Panc1 (cell line): ENCODE data around the gene C7. TPM values are rescaled to one million over a fixed set of nuclear protein-coding genes. Genes with fewer than 3 reads are reported as not detected.
"Not testable (repeated sequence)": the region's sequence is repeated elsewhere in the genome, so short reads cannot be mapped to it uniquely, and the experiment has no call there.

Source experiments
- ATAC-seq: fragments of 200-7000 bp; cut with Tn5 transposase; 2 replicates; pipeline ENCODE4 v1.9.1; 2020; ENCODE audit warnings: mild to moderate bottlenecking, moderate library complexity
- BruUV-seq: library from RNA; stranded (reverse); fragments of 400-500 nt; replicated peaks from 2 replicates; lab custom pipeline; 2021; lab: Mats Ljungman, UMichigan
- CTCF ChIA-PET: fragments of 300-600 bp; sonication (Branson Sonifier 250); formaldehyde crosslinking; loops from one replicate; lab custom pipeline; 2022; ENCODE audit warnings: antibody characterized with exemption; lab: Charles Lee
- POLR2A ChIA-PET: fragments of 300-600 bp; sonication (Branson Sonifier 250); formaldehyde crosslinking; loops from one replicate; lab custom pipeline; 2022; ENCODE audit warnings: antibody characterized with exemption; lab: Charles Lee
- DNase-seq: peaks from one replicate; pipeline ENCODE4 v3.0.0-alpha.2; 2010; ENCODE audit warnings: low read depth, low spot score
- H3K27ac ChIP-seq: 2 replicates; pipeline ENCODE4 v1.5.1; 2011; ENCODE audit warnings: mild to moderate bottlenecking, low read length, inconsistent platforms
- H3K27me3 ChIP-seq: fragments of 200-500 bp; sonication (Bioruptor generic); 2 replicates; pipeline ENCODE4 v1.6.0; 2014; ENCODE audit warnings: low read length, inconsistent platforms; ENCODE audit not compliant: control insufficient read depth, insufficient read depth
- H3K36me3 ChIP-seq: fragments of 200-500 bp; sonication (Bioruptor generic); 2 replicates; pipeline ENCODE4 v1.5.1; 2014; ENCODE audit warnings: inconsistent platforms, mild to moderate bottlenecking, low read length, moderate library complexity; ENCODE audit not compliant: control insufficient read depth, insufficient read depth
- H3K4me1 ChIP-seq: 2 replicates; pipeline ENCODE4 v1.5.1; 2011; ENCODE audit warnings: inconsistent platforms, mild to moderate bottlenecking, low read length, moderate library complexity; ENCODE audit not compliant: control insufficient read depth, insufficient read depth
- H3K4me3 ChIP-seq, 2 experiments: 2 replicates each; pipeline ENCODE4 v1.5.1; 2011 to 2012; ENCODE audit warnings: low read depth in 2 of 2, low read length in 2 of 2, mild to moderate bottlenecking in 2 of 2, inconsistent platforms in 1 of 2, moderate library complexity in 1 of 2
- H3K9me3 ChIP-seq: fragments of 200-500 bp; sonication (Bioruptor generic); 2 replicates; pipeline ENCODE4 v1.5.1; 2014; ENCODE audit warnings: low read depth, mild to moderate bottlenecking, inconsistent platforms, low read length, moderate library complexity; ENCODE audit not compliant: control insufficient read depth, insufficient read depth
- POLR2AphosphoS5 ChIP-seq: IDR thresholded peaks from 2 replicates; pipeline ENCODE4 v1.6.1; 2012; ENCODE audit warnings: mild to moderate bottlenecking, low read depth, low read length, moderate library complexity
- SIN3A ChIP-seq: IDR thresholded peaks from 2 replicates; pipeline ENCODE4 v1.6.1; 2012; ENCODE audit warnings: low read depth, mild to moderate bottlenecking, low read length, moderate library complexity, borderline replicate concordance; ENCODE audit not compliant: insufficient read depth
- TCF7L2 ChIP-seq: IDR thresholded peaks from 2 replicates; pipeline ENCODE4 v1.6.1; 2011; ENCODE audit warnings: mild to moderate bottlenecking, low read depth, low read length, inconsistent platforms
- in situ Hi-C: cut with HindIII; loops from 2 replicates; pipeline ENCODE4 v1.10.0; 2016; ENCODE audit warnings: low sequenced_read_pairs, low pct_unique_long_range_greater_than_20kb
- intact Hi-C: fragments of 100-400 bp; cut with micrococcal nuclease; formaldehyde crosslinking; loops from one replicate; pipeline ENCODE4 v1.10.0; 2022; ENCODE audit not compliant: unreplicated experiment
- total RNA-seq: library from RNA; stranded (reverse); gene quantifications from one replicate; pipeline ENCODE4 v1.2.1, GENCODE V29; 2021; ENCODE audit not compliant: unreplicated experiment
- TF ChIP-seq, protein P1 (sequence below): fragments of 450-650 bp; IDR thresholded peaks from 2 replicates; pipeline ENCODE4 v1.5.1; 2017; ENCODE audit warnings: mild to moderate bottlenecking
- TF ChIP-seq, protein P2 (sequence below), 2 experiments: IDR thresholded peaks; 2 replicates each; pipeline ENCODE4 v1.6.1; 2011 to 2012; ENCODE audit warnings: low read depth in 2 of 2, control low read depth in 1 of 2, low read length in 1 of 2, mild to moderate bottlenecking in 1 of 2, moderate library complexity in 1 of 2; ENCODE audit not compliant: insufficient read depth in 1 of 2

C7 gene
- total RNA-seq, 1 experiment from 2014 or later: 1.4 TPM

GRCh38 chr5:40871177-40871576 lies 38.1 kb upstream of the C7 start:
- Histone ChIP-seq H3K27ac (no peak overlapping the region), H3K9me3 (no peaks in the 10 kb centered on the region), H3K4me3 (no peak overlapping the region), H3K36me3 (no peaks in the 10 kb centered on the region), H3K27me3 (no peaks in the 10 kb centered on the region), H3K4me1 (no peaks in the 10 kb centered on the region)
- POLR2A ChIA-PET: no interaction called here
- CTCF ChIA-PET: no interaction called here
- intact Hi-C loops (loop anchor here (10.0 kb wide), 1 partner anchor 1296 kb away; no protein-coding TSS in a partner anchor), in situ Hi-C loops (no loop called here)
- ATAC-seq: no peak
- no peak for DNase-seq
- no TSS peak for BruUV-seq
- no peak for TF ChIP-seq SIN3A
- no peak for TF ChIP-seq TCF7L2
- TF ChIP-seq POLR2AphosphoS5: no peak
- TF ChIP-seq, protein P1, sequence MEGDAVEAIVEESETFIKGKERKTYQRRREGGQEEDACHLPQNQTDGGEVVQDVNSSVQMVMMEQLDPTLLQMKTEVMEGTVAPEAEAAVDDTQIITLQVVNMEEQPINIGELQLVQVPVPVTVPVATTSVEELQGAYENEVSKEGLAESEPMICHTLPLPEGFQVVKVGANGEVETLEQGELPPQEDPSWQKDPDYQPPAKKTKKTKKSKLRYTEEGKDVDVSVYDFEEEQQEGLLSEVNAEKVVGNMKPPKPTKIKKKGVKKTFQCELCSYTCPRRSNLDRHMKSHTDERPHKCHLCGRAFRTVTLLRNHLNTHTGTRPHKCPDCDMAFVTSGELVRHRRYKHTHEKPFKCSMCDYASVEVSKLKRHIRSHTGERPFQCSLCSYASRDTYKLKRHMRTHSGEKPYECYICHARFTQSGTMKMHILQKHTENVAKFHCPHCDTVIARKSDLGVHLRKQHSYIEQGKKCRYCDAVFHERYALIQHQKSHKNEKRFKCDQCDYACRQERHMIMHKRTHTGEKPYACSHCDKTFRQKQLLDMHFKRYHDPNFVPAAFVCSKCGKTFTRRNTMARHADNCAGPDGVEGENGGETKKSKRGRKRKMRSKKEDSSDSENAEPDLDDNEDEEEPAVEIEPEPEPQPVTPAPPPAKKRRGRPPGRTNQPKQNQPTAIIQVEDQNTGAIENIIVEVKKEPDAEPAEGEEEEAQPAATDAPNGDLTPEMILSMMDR: no peak
- TF ChIP-seq, protein P2, sequence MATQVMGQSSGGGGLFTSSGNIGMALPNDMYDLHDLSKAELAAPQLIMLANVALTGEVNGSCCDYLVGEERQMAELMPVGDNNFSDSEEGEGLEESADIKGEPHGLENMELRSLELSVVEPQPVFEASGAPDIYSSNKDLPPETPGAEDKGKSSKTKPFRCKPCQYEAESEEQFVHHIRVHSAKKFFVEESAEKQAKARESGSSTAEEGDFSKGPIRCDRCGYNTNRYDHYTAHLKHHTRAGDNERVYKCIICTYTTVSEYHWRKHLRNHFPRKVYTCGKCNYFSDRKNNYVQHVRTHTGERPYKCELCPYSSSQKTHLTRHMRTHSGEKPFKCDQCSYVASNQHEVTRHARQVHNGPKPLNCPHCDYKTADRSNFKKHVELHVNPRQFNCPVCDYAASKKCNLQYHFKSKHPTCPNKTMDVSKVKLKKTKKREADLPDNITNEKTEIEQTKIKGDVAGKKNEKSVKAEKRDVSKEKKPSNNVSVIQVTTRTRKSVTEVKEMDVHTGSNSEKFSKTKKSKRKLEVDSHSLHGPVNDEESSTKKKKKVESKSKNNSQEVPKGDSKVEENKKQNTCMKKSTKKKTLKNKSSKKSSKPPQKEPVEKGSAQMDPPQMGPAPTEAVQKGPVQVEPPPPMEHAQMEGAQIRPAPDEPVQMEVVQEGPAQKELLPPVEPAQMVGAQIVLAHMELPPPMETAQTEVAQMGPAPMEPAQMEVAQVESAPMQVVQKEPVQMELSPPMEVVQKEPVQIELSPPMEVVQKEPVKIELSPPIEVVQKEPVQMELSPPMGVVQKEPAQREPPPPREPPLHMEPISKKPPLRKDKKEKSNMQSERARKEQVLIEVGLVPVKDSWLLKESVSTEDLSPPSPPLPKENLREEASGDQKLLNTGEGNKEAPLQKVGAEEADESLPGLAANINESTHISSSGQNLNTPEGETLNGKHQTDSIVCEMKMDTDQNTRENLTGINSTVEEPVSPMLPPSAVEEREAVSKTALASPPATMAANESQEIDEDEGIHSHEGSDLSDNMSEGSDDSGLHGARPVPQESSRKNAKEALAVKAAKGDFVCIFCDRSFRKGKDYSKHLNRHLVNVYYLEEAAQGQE (IDR thresholded peaks at IDR 0.05; ENCODE audit: insufficient read depth in 1 of 2, low read depth in 2 of 2, low read length in 1 of 2): no peak

DNA sequence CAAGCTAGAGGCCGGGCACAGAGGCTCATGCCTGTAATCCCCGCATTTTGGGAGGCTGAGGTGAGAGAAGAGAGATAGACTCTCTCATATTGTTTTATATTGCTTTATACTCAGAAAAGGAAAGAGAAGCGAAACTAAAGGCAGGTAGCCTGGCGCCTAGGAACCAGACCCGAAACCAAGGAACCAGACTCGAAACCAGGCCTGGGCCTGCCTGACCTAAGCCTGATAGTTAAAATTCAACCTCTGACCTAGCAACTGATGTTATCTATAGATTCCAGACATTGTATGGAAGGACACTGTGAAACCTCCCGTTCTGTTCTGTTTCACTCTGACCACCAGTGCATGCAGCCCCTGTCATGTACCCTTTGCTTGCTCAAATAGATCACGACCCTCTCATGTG lies 37.0 kb upstream of the C7 start:
- POLR2A ChIA-PET, in situ Hi-C loops: not testable (repeated sequence)
- intact Hi-C loops: loop anchor here (10.0 kb wide), 1 partner anchor 1297 kb away; no protein-coding TSS in a partner anchor

GRCh38 chr5:40873286-40873880 lies 35.9 kb upstream of the C7 start:
- H3K4me1 ChIP-seq: no peaks in the 10 kb centered on the region
- no peak overlapping the region for H3K27ac ChIP-seq
- no TSS peak for BruUV-seq
- H3K4me3 ChIP-seq: no peak overlapping the region
- H3K9me3 ChIP-seq: peaks cover 8% of the 10 kb centered on the region; the same call in 1 of the 2 replicates
- in situ Hi-C loops (no loop called here), intact Hi-C loops (loop anchor here (10.0 kb wide), 1 partner anchor 1299 kb away; no protein-coding TSS in a partner anchor)
- TF ChIP-seq, protein P2 (IDR thresholded peaks at IDR 0.05; ENCODE audit: insufficient read depth in 1 of 2, low read depth in 2 of 2, low read length in 1 of 2): no peak
- TF ChIP-seq POLR2AphosphoS5: no peak
- no peak for TF ChIP-seq SIN3A
- no peak for TF ChIP-seq TCF7L2
- TF ChIP-seq, protein P1: no peak
- no peak for DNase-seq
- no peaks in the 10 kb centered on the region for H3K36me3 ChIP-seq
- ATAC-seq: no peak
- ChIA-PET POLR2A (no interaction called here), CTCF (no interaction called here)
- no peaks in the 10 kb centered on the region for H3K27me3 ChIP-seq

More for the DNA sequence above, 37.0 kb upstream of the C7 start:
- H3K27me3 ChIP-seq, H3K27ac ChIP-seq, BruUV-seq, DNase-seq, H3K4me1 ChIP-seq, H3K36me3 ChIP-seq, ATAC-seq, CTCF ChIA-PET, H3K4me3 ChIP-seq, H3K9me3 ChIP-seq: not testable (repeated sequence)
